Suprapubic skin (tissue), 3 donors: ENCODE results near the gene TAF1.

Experiments used
- CTCF ChIP-seq, 2 donors: fragments of 200-600 bp in 1 of 2; fragments of 450-650 bp in 1 of 2; sonication (generic) in 1 of 2; IDR thresholded peaks; one replicate each; pipeline ENCODE4 v1.5.1; 2016 to 2019; ENCODE audit warnings: antibody characterized with exemption in 2 of 2, mild to moderate bottlenecking in 1 of 2, moderate library complexity in 1 of 2
- POLR2A ChIP-seq, 2 donors: fragments of 450-650 bp; IDR thresholded peaks; one replicate each; pipeline ENCODE4 v1.6.1; 2017; ENCODE audit warnings: antibody characterized with exemption in 2 of 2, mild to moderate bottlenecking in 2 of 2, moderate library complexity in 2 of 2

DNA sequence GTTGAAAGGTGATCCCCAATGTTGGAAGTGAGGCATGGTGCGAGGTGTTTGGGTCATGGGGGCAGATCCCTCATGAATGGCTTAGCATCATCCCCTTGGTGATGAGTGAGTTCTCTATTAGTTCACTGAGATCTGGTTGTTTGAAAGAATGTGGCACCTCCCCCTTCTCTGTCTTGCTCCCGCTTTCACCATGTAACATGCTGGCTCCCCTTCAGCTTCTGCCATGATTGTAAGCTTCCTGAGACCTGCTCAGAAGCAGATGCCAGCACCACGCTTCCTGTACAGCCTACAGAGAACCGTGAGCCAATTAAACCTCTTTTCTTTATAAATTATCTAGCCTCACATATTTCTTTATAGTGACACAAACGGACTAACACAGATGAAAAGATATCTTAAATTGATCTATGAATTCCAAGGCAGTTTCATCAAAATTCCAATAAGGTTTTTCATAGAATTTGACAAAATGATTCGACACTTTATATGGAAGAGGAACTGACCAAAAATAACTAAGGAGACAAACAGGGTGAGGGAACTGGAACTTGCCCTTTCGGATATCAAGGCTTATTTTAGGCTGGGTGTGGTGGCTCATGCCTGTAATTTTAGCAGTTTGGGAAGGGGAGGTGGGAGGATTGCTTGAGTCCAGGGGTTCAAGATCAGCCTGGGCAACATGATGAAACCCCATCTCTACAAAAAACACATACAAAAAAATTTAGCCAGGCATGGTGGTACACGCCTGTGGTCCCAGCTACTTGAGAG, 109.8 kb downstream of the TAF1 start:
- TF ChIP-seq CTCF (IDR thresholded peaks at IDR 0.05) (no peak), POLR2A (IDR thresholded peaks at IDR 0.05) (no peak)
